Measurements from ENCODE around the gene ZBTB16.

- TF ChIP-seq CTCF (IDR thresholded peaks at IDR 0.05) (no peak), POLR2A (IDR thresholded peaks at IDR 0.05) (no peak)
These were observed 141.7 kb downstream of the ZBTB16 start for GRCh38 chr11:114201219-114201618.

All from ovary (tissue), 3 donors.